IPS-18a (cell line): ENCODE measurements around the gene LDLRAD4.
"Not testable (repeated sequence)": the region's sequence is repeated elsewhere in the genome, so short reads cannot be mapped to it uniquely, and the experiment has no call there.

ENCODE experiments used
- H3K27ac ChIP-seq: one replicate; pipeline ENCODE4 v1.5.1; 2013; ENCODE audit warnings: low read length
- H3K27me3 ChIP-seq: one replicate; pipeline ENCODE4 v1.6.1; 2013; ENCODE audit warnings: mild to moderate bottlenecking, low read length; ENCODE audit not compliant: control insufficient read depth, insufficient read depth
- H3K36me3 ChIP-seq: one replicate; pipeline ENCODE4 v1.6.1; 2013; ENCODE audit warnings: low read depth, low read length; ENCODE audit not compliant: control insufficient read depth
- H3K4me1 ChIP-seq: one replicate; pipeline ENCODE4 v1.6.1; 2013; ENCODE audit warnings: low read depth, low read length; ENCODE audit not compliant: control insufficient read depth
- H3K4me3 ChIP-seq: one replicate; pipeline ENCODE4 v1.5.1; 2013; ENCODE audit warnings: low read length
- H3K9ac ChIP-seq: one replicate; pipeline ENCODE4 v1.6.1; 2013; ENCODE audit warnings: mild to moderate bottlenecking, low read length, moderate library complexity
- H3K9me3 ChIP-seq: one replicate; pipeline ENCODE4 v1.6.1; 2013; ENCODE audit warnings: low read depth, low read length; ENCODE audit not compliant: control insufficient read depth

The LDLRAD4 gene

DNA sequence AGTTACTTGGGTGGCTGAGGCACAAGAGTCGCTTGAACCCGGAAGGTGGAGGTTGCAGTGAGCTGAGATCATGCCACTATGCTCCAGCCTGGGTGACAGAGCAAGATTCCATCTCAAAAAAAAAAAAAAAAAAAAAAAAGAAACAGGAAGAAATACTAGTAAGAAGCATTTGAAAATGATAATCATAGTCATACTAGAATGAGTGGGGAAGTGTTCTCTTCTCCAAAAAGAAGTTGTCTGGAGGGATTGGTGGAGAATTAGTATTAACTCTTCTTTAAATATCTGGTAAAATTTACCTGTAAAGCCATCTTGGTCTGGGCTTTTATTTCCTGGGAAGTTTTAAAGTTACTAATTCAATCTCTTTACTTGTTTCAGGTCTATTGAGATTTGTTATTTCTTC lies 376.0 kb downstream of the LDLRAD4 start:
- H3K4me1 ChIP-seq, result no peaks in the 10 kb centered on the region
- no peak overlapping the region for H3K27ac ChIP-seq
- no peaks in the 10 kb centered on the region for H3K27me3 ChIP-seq
- no peak overlapping the region for H3K4me3 ChIP-seq
- no peaks in the 10 kb centered on the region for H3K36me3 ChIP-seq
- no peak overlapping the region for H3K9ac ChIP-seq
- peaks cover 14% of the 10 kb centered on the region for H3K9me3 ChIP-seq

DNA sequence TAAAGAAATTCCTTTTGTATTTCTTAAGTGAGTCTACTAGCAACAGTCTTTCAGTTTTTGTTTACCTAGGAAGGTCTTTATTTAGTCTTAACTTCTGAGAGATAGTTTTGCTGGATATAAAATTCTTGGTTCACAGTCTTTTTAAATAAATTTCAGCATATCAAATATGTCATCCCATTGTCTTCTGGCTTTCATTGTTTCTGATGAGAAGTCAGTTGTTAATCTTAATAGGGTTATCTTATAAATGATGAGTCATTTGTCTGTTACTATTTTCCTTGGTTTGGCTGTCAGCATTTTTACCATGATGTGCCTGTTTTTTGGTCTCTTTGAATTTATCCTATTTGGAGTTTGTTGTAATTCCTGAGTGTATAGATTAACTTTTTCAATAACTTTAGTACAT lies 378.5 kb downstream of the LDLRAD4 start:
- Histone ChIP-seq H3K27me3 (no peaks in the 10 kb centered on the region), H3K4me3 (no peak overlapping the region), H3K9ac (no peak overlapping the region), H3K4me1 (no peaks in the 10 kb centered on the region), H3K27ac (no peak overlapping the region), H3K9me3 (peaks cover 14% of the 10 kb centered on the region), H3K36me3 (no peaks in the 10 kb centered on the region)

DNA sequence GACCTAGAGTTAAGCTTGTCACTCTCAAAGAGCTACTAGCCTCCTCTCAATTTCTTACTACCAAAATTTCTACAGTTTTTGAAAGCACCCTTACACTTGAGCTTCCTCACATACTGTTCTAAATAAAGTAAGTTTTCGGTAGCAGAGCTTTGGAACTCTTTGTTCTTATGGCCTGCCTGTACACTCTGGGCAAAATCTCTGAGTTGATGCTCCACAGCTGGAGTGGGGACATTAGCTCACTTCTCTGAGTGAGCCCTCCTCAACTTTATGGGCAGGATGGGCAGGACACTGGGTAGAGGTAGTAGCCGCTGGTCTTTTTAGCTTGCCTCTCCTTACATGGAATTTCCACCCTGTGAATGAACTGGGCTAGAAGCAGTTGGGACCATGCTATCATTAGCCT lies 380.0 kb downstream of the LDLRAD4 start:
- Histone ChIP-seq H3K36me3 (no peaks in the 10 kb centered on the region), H3K27me3 (no peaks in the 10 kb centered on the region), H3K9me3 (peaks cover 14% of the 10 kb centered on the region), H3K9ac (no peak overlapping the region), H3K27ac (no peak overlapping the region), H3K4me1 (no peaks in the 10 kb centered on the region), H3K4me3 (no peak overlapping the region)

DNA sequence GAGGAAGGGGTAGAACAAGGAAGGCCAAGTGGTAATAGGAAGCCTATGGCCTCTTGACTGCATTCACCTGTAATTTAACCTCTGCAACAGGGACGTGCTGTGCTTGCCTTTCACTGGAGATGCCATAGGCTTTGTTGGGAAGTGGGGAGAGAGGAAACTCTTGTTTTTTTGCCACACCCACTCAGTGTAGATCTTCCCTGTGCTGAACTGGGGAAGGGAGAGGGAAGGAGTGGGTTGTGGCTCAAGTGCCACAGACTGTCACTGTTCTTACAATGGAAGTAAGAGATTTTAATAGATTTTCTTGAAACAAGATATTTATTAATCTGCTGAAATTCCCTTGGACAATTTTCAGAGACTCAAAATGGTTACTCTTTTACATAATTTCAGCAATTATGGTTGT lies 380.5 kb downstream of the LDLRAD4 start:
- H3K9me3 ChIP-seq, result peaks cover 14% of the 10 kb centered on the region
- no peak overlapping the region for H3K4me3 ChIP-seq
- H3K36me3 ChIP-seq, result no peaks in the 10 kb centered on the region

DNA sequence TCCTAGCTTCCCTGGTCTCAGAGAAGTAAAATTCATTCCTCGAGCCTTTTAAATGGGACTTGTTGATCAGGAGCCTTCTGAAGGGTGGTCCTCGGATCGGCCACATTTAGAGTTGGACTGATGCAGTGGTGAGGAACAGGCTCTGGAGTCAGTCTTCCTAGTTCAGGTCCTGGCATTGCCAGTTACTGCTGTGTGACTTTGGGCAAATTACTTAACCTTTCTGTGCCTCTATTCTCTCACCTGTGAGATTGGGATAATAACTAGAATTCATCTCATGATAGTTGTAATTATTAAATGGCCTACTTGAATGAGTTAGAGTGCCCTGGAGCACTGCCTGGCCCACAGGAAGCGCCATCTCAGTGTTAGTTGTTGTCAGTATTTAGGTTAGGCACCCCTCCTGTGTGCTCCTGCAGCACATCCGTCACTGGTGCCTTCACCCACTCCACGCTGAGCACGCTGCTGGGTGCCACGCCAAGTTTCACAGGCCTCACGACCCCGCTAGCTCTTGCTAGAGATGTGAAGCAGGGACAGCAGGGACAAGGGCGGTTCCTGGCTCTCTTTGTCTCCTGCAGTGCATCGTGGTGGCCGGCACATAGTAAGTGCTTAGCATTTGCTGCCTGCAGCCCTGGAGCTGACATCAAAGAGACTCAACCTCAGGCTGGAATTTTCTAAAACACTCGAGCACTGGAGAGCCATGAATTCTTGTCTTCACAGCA lies 384.9 kb downstream of the LDLRAD4 start:
- H3K4me1 ChIP-seq, result no peaks in the 10 kb centered on the region
- no peaks in the 10 kb centered on the region for H3K36me3 ChIP-seq

More for the DNA sequence above, 380.5 kb downstream of the LDLRAD4 start:
- H3K4me1 ChIP-seq, result no peaks in the 10 kb centered on the region
- H3K27me3 ChIP-seq, result no peaks in the 10 kb centered on the region
- H3K9ac ChIP-seq, result no peak overlapping the region
- H3K27ac ChIP-seq, result no peak overlapping the region

DNA sequence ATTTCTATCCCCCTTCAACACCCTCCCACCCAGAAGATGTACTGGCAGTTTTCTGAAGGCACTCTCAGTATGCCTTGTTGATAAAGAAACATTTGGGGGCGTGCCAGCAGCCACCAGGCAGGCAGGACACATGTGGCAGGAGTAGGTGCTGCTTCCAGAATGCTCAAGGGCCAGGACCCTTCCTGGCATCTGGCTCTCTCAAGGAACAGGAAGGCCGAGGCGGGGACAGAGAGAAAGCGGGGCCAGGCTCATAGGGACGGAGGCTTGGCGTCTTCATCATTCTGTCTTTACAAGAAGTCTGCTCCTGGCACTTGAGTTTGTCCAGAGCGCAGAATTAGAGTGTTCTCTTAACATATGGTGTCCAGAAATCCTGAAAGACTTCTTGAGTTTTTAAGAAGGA lies 386.2 kb downstream of the LDLRAD4 start:
- H3K27ac ChIP-seq, result no peak overlapping the region
- no peak overlapping the region for H3K4me3 ChIP-seq

More for the DNA sequence above, 384.9 kb downstream of the LDLRAD4 start:
- H3K9me3 ChIP-seq, result no peaks in the 10 kb centered on the region
- no peak overlapping the region for H3K4me3 ChIP-seq
- no peak overlapping the region for H3K9ac ChIP-seq
- no peak overlapping the region for H3K27ac ChIP-seq
- no peaks in the 10 kb centered on the region for H3K27me3 ChIP-seq

DNA sequence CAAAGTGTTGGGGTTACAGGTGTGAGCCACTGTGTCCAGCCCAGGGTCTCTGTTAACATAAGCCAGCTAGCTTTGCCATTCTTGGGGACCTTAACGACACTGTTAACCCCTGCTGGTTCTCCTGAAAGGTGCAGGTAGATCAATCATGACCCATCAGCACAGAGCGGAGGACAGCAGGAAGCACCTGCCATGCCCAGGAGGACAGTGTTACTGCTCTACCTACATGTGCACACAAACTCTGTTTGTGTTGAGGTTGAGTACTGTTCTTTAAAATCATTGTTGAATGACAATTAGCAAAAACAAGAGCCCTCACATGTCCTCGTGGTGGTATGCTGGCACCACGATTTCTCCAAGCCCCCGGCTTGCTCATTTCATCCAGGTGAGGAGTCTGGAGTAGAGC lies 386.9 kb downstream of the LDLRAD4 start:
- Histone ChIP-seq H3K4me3 (no peak overlapping the region), H3K4me1 (peaks cover 1% of the 10 kb centered on the region), H3K27ac (no peak overlapping the region), H3K9me3 (no peaks in the 10 kb centered on the region), H3K36me3 (no peaks in the 10 kb centered on the region), H3K9ac (no peak overlapping the region), H3K27me3 (peaks cover 3% of the 10 kb centered on the region)

More for the DNA sequence above, 386.2 kb downstream of the LDLRAD4 start:
- Histone ChIP-seq H3K27me3 (no peaks in the 10 kb centered on the region), H3K9ac (no peak overlapping the region), H3K36me3 (no peaks in the 10 kb centered on the region), H3K4me1 (no peaks in the 10 kb centered on the region), H3K9me3 (no peaks in the 10 kb centered on the region)

DNA sequence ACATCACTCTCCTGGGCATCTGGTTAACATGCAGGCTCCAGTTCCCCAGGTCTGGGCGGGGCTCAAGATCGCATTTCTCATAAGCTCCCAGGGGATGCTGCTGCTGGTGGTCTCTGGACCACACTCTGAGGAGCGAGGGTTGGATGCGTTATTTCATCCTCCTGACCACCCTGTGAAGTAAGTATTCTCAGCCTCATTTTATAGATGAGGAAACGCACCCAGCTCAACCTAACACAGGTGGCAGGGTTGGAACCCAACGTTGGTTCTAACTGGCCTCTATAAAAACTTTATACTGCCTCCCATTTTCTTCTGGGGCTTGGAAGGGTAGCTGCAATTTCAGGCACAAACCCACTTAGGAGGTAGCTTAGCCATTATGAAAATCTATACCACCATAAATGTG lies 387.3 kb downstream of the LDLRAD4 start:
- H3K9ac ChIP-seq, result no peak overlapping the region
- H3K27me3 ChIP-seq, result peaks cover 7% of the 10 kb centered on the region
- no peak overlapping the region for H3K4me3 ChIP-seq
- no peaks in the 10 kb centered on the region for H3K36me3 ChIP-seq
- no peaks in the 10 kb centered on the region for H3K9me3 ChIP-seq
- H3K4me1 ChIP-seq, result peaks cover 6% of the 10 kb centered on the region
- no peak overlapping the region for H3K27ac ChIP-seq

DNA sequence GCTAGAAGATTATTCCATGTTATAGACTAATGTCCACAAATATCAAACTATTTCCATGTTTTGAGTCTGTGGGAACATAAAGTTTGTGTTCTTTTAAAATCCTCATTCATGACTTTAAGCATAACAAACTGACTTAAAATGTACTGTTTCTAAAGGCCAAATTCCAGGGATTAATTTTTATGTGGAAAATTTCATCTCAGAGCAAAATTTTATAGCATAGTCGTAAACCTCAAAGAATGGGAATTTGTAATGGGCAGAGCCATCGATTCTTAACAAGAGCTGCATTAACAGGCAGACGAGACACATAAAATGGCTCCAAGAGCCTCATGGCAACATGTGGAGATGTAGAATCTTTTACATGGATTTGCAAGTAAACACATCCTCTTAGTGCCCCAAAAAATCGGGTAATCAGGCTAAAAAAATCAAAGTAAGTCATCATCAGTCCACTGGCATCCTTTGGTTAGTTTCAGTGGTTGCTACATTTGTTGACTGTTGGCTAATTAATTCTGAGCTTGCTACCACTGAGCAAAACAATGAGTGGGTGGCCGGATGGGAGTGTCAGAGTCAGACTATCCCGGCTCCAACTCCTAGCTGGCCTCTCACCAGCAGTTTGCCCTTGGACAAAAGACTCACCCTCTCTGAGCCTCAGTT lies 388.2 kb downstream of the LDLRAD4 start:
- Histone ChIP-seq H3K9ac (no peak overlapping the region), H3K36me3 (no peaks in the 10 kb centered on the region), H3K4me1 (peaks cover 7% of the 10 kb centered on the region), H3K9me3 (no peaks in the 10 kb centered on the region), H3K27me3 (peaks cover 16% of the 10 kb centered on the region), H3K27ac (no peak overlapping the region), H3K4me3 (no peak overlapping the region)

DNA sequence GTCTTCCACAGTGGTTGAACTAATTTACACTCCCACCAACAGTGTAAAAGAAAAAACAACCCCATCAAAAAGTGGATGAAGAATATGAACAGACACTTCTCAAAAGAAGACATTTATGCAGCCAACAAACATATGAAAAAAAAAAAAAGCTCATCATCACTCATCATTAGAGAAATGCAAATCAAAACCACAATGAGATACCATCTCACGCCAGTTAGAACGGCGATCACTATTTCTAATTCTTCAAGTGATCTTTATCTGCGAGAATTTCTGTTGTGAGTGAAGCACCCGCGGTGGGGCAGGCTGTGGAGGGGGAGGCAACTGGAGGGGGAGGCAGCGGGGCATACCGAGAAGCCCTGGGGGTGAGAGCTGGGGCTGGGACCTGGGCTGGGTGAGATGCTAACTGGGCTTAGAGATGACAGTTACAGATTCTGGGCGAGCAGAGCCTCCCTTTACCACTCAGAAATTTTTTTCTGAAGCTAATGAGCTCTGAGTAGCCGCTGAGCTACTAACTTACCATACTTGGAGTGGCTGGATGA lies 389.5 kb downstream of the LDLRAD4 start:
- H3K4me3 ChIP-seq, H3K27ac ChIP-seq, H3K36me3 ChIP-seq, H3K4me1 ChIP-seq, H3K9ac ChIP-seq, H3K9me3 ChIP-seq: not testable (repeated sequence)
- H3K27me3 ChIP-seq, result peaks cover 29% of the 10 kb centered on the region

DNA sequence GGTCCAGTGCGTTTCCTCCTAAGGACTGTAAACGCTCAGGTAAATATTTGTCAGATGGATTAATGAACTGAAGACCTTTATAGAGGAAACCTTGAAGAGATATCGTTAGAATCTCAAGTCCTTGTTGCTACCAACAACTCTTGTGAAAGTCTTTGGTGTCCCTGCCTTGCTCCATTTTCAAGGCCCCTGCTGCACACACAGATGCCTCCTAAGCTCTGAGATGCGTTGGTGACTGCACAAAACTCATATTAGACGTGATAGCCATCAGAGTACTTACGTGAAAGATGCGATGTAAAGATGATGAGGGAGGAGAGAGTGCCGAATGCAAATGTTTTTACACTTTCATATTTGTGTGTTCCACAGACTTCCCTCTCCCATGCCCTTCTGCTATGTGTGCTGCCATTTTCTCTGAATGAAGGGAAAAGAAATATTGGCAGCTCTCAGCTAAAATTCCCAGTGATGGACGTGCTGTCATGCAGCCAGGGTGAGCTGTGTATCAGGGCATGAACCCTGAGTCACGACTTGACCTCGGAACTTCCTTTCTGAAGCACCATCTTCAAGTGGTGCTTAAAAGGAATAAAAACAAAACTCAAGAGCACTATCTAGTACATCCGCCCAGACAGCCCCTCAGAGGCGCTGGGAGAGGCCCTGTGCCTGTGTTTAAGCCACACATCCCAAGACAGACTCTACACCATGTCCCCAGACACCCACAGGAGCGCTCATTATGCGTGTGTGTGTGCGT lies 390.4 kb downstream of the LDLRAD4 start:
- Histone ChIP-seq H3K36me3 (no peaks in the 10 kb centered on the region), H3K27ac (no peak overlapping the region), H3K9me3 (no peaks in the 10 kb centered on the region), H3K27me3 (peaks cover 38% of the 10 kb centered on the region), H3K4me3 (no peak overlapping the region), H3K9ac (no peak overlapping the region), H3K4me1 (peaks cover 7% of the 10 kb centered on the region)
